Astrocyte of the cerebellum (primary cell): ENCODE results near the gene UPF2.

Experiments
- DNase-seq: peaks from one replicate; pipeline ENCODE4 v3.0.0-alpha.2; 2011; ENCODE audit warnings: low read depth
- H3K4me3 ChIP-seq: 2 replicates; pipeline ENCODE4 v1.5.1; 2011; ENCODE audit warnings: mild to moderate bottlenecking, low read depth, low read length, moderate library complexity
- CTCF ChIP-seq: IDR thresholded peaks from 2 replicates; pipeline ENCODE4 v1.5.1; 2012; ENCODE audit warnings: low read length, low read depth, moderate library complexity, mild to moderate bottlenecking; ENCODE audit errors: missing control alignments
- in situ Hi-C: cut with HindIII; loops from 2 replicates; pipeline ENCODE4 v1.10.0; 2017; ENCODE audit warnings: low sequenced_read_pairs

UPF2 gene

GRCh38 chr10:11913079-11913641 lies 129.4 kb downstream of the UPF2 start:
- no peak overlapping the region for H3K4me3 ChIP-seq
- in situ Hi-C loops: no loop called here
- no peak for TF ChIP-seq CTCF
- no peak for DNase-seq

GRCh38 chr10:11910102-11910501 lies 132.5 kb downstream of the UPF2 start:
- DNase-seq: no peak
- no peak for TF ChIP-seq CTCF
- in situ Hi-C loops: no loop called here
- H3K4me3 ChIP-seq: no peak overlapping the region

- no peak for TF ChIP-seq CTCF
- no peak overlapping the region for H3K4me3 ChIP-seq
- in situ Hi-C loops: no loop called here
- no peak for DNase-seq
Observed at GRCh38 chr10:11909618-11910017, 133.0 kb downstream of the UPF2 start.

GRCh38 chr10:11908991-11909390 lies 133.6 kb downstream of the UPF2 start:
- no peak overlapping the region for H3K4me3 ChIP-seq
- no peak for DNase-seq
- in situ Hi-C loops: no loop called here
- no peak for TF ChIP-seq CTCF

- H3K4me3 ChIP-seq: no peak overlapping the region
- TF ChIP-seq CTCF: no peak
- no peak for DNase-seq
- in situ Hi-C loops: no loop called here
Observed at GRCh38 chr10:11908536-11908935, 134.1 kb downstream of the UPF2 start.

- no peak for TF ChIP-seq CTCF
- no peak overlapping the region for H3K4me3 ChIP-seq
- in situ Hi-C loops: no loop called here
- DNase-seq: no peak
Observed at GRCh38 chr10:11907914-11908313, 134.7 kb downstream of the UPF2 start.

- no peak for TF ChIP-seq CTCF
- H3K4me3 ChIP-seq: no peak overlapping the region
- in situ Hi-C loops: no loop called here
- no peak for DNase-seq
Observed at GRCh38 chr10:11906714-11907113, 135.9 kb downstream of the UPF2 start.
